ENCODE measurements around the gene HMMR.

HMMR gene

GRCh38 chr5:163525096-163525495, 64.7 kb downstream of the HMMR start:
- no peak overlapping the region for H3K4me3 ChIP-seq (ENCODE audit: low read depth, low read length)
- DNase-seq (ENCODE audit: low read depth): no peak
- no peak for TF ChIP-seq CTCF (IDR thresholded peaks at IDR 0.05; ENCODE audit: insufficient read depth, low read depth, low read length, missing control alignments)

- DNase-seq (ENCODE audit: low read depth): no peak
- H3K4me3 ChIP-seq (ENCODE audit: low read depth, low read length): no peak overlapping the region
- TF ChIP-seq CTCF (IDR thresholded peaks at IDR 0.05; ENCODE audit: insufficient read depth, low read depth, low read length, missing control alignments): no peak
Measured at GRCh38 chr5:163529698-163530097, 69.3 kb downstream of the HMMR start.

GRCh38 chr5:163531272-163531671, 70.8 kb downstream of the HMMR start:
- TF ChIP-seq CTCF (IDR thresholded peaks at IDR 0.05; ENCODE audit: insufficient read depth, low read depth, low read length, missing control alignments): no peak

GRCh38 chr5:163532171-163533084, 72.0 kb downstream of the HMMR start:
- H3K4me3 ChIP-seq (ENCODE audit: low read depth, low read length): no peak overlapping the region
- no peak for DNase-seq (ENCODE audit: low read depth)
- TF ChIP-seq CTCF (IDR thresholded peaks at IDR 0.05; ENCODE audit: insufficient read depth, low read depth, low read length, missing control alignments): no peak

More at GRCh38 chr5:163531272-163531671, 70.8 kb downstream of the HMMR start:
- DNase-seq (ENCODE audit: low read depth): no peak
- no peak overlapping the region for H3K4me3 ChIP-seq (ENCODE audit: low read depth, low read length)

GRCh38 chr5:163533223-163533622, 72.8 kb downstream of the HMMR start:
- DNase-seq (ENCODE audit: low read depth): no peak
- no peak overlapping the region for H3K4me3 ChIP-seq (ENCODE audit: low read depth, low read length)
- TF ChIP-seq CTCF (IDR thresholded peaks at IDR 0.05; ENCODE audit: insufficient read depth, low read depth, low read length, missing control alignments): no peak

- TF ChIP-seq CTCF (IDR thresholded peaks at IDR 0.05; ENCODE audit: insufficient read depth, low read depth, low read length, missing control alignments): no peak
- no peak overlapping the region for H3K4me3 ChIP-seq (ENCODE audit: low read depth, low read length)
- no peak for DNase-seq (ENCODE audit: low read depth)
Measured at GRCh38 chr5:163534492-163535094, 74.2 kb downstream of the HMMR start.
